Ovary (tissue), 9 donors: ENCODE measurements around the gene CCDC175. TPM values are rescaled to one million over a fixed set of nuclear protein-coding genes. Genes with fewer than 3 reads are reported as not detected.

Experiments
- DNase-seq, 5 donors: peaks; one replicate each; pipeline ENCODE4 v3.0.0-alpha.2; 2019 to 2020
- H3K27ac ChIP-seq, 2 donors: fragments of 200-600 bp; one replicate each; pipeline versions ENCODE4 v1.5.1 to v1.8.0; 2019 to 2022
- H3K27me3 ChIP-seq: fragments of 200-600 bp; one replicate; pipeline ENCODE4 v1.8.0; 2022
- H3K36me3 ChIP-seq: fragments of 200-600 bp; sonication (generic); one replicate; pipeline ENCODE4 v1.5.1; 2019
- H3K4me1 ChIP-seq: one replicate; pipeline ENCODE4 v1.8.1; 2013; ENCODE audit warnings: mild to moderate bottlenecking, moderate library complexity; ENCODE audit not compliant: insufficient read depth
- H3K4me3 ChIP-seq: fragments of 200-600 bp; sonication (generic); one replicate; pipeline ENCODE4 v1.5.1; 2017
- H3K9me3 ChIP-seq, 2 donors: fragments of 200-600 bp in 1 of 2; sonication (generic) in 1 of 2; one replicate each; pipeline versions ENCODE4 v1.5.1 to v1.8.1; 2013 to 2019; ENCODE audit warnings: mild to moderate bottlenecking in 1 of 2, moderate library complexity in 1 of 2
- CTCF ChIP-seq, 3 donors: fragments of 450-650 bp in 2 of 3; fragments of 200-600 bp in 1 of 3; IDR thresholded peaks; one replicate each; pipeline versions ENCODE4 v1.5.1 to v1.8.0; 2016 to 2022; ENCODE audit warnings: antibody characterized with exemption in 3 of 3, mild to moderate bottlenecking in 1 of 3
- EP300 ChIP-seq: sonication (generic); formaldehyde crosslinking; IDR thresholded peaks from one replicate; pipeline ENCODE4 v1.6.1; 2017; ENCODE audit warnings: antibody characterized with exemption
- POLR2A ChIP-seq: fragments of 450-650 bp; IDR thresholded peaks from one replicate; pipeline ENCODE4 v1.6.1; 2017; ENCODE audit warnings: antibody characterized with exemption, mild to moderate bottlenecking, moderate library complexity
- WGBS, 3 donors: extraction: QIAGEN DNeasy Blood & Tissue Kit in 1 of 3; methylation state at CpG; one replicate each; pipeline versions ENCODE4 v1.1.5 to v1.1.7; 2013 to 2017; 5-methylcytosine and 5-hydroxymethylcytosine counted together
- intact Hi-C, 4 donors: fragments of 100-400 bp; cut with DNase I; formaldehyde crosslinking; loops; one replicate each; pipeline versions ENCODE4 v1.11.0 to v1.15.1; 2022 to 2023
- polyA plus RNA-seq, 2 donors: library from polyadenylated mRNA; stranded (reverse); fragments of 200-250 nt in 1 of 2; fragments of 350-450 nt in 1 of 2; fragmentation: Illumina TruSeq in 1 of 2; extraction: RNeasy Lipid Tissue Mini Kit (QIAGEN cat#74804) in 1 of 2; gene quantifications; one replicate each; pipeline ENCODE4 v1.2.3, GENCODE V29; 2013 to 2014
- total RNA-seq, 7 donors: library from RNA; depleted of rRNA in 2 of 7; stranded (reverse); fragments of >200 nt in 2 of 7; fragmentation: NEBNext Ultra II Directional in 3 of 7; extraction: Animal tissue kit (Norgen Biotek cat#: 25700) in 3 of 7; gene quantifications; one replicate each; pipeline versions ENCODE4 v1.1.0 to v1.2.4, GENCODE V29; 2016 to 2023
- donor health status: DM: no; HTN: no; CAD: no; lungs with moderate emphysema.
- donor health status: DM: no; HTN: no; CAD: no.
- donor health status: Bipolar disorder and iron deficiency.
- donor health status: DM: yes; HTN: yes; CAD: no.
- donor health status: DM: no; HTN: no; CAD: no.
- donor health status: DM: yes; HTN: yes; CAD: no.

Gene CCDC175
- total and polyA plus RNA-seq, 9 donors: 0.34 TPM; not detected in 8

- Histone ChIP-seq H3K27me3 (no peaks in the 10 kb centered on the region), H3K4me1 (no peaks in the 10 kb centered on the region), H3K9me3 (no peaks in the 10 kb centered on the region), H3K27ac (no peak overlapping the region), H3K36me3 (no peaks in the 10 kb centered on the region), H3K4me3 (no peak overlapping the region)
- DNase-seq: peak in 1 of 5 donors; percentile 37
- intact Hi-C loops: no loop called here
- TF ChIP-seq EP300 (no peak), POLR2A (no peak), CTCF (IDR thresholded peaks at IDR 0.05) (no peak)
These were observed 69.4 kb downstream of the CCDC175 start for GRCh38 chr14:59507063-59507751.

GRCh38 chr14:59503256-59503655 is 73.4 kb downstream of the CCDC175 start:
- no peaks in the 10 kb centered on the region for H3K36me3 ChIP-seq
- DNase-seq: no peak
- 71 to 91% (median 81%) methylated on average over 4 of the region's 4 CpGs for WGBS, 3 donors
- TF ChIP-seq POLR2A: no peak
- no peak overlapping the region for H3K4me3 ChIP-seq
- no peaks in the 10 kb centered on the region for H3K27me3 ChIP-seq
- H3K27ac ChIP-seq: no peak overlapping the region
- H3K9me3 ChIP-seq: no peaks in the 10 kb centered on the region
- H3K4me1 ChIP-seq: no peaks in the 10 kb centered on the region
- intact Hi-C loops: no loop called here

GRCh38 chr14:59500732-59501131 is 75.9 kb downstream of the CCDC175 start:
- no peaks in the 10 kb centered on the region for H3K9me3 ChIP-seq
- intact Hi-C loops: no loop called here
- no peak for DNase-seq
- H3K27me3 ChIP-seq: no peaks in the 10 kb centered on the region
- no peak overlapping the region for H3K27ac ChIP-seq
- TF ChIP-seq EP300 (no peak), CTCF (IDR thresholded peaks at IDR 0.05) (no peak), POLR2A (no peak)
- no peak overlapping the region for H3K4me3 ChIP-seq
- H3K4me1 ChIP-seq: no peaks in the 10 kb centered on the region
- 71 to 72% (median 72%) methylated on average over 3 of the region's 3 CpGs for WGBS, 3 donors
- H3K36me3 ChIP-seq: no peaks in the 10 kb centered on the region

- H3K9me3 ChIP-seq: no peaks in the 10 kb centered on the region
- no peaks in the 10 kb centered on the region for H3K27me3 ChIP-seq
- no peak for DNase-seq
- H3K4me3 ChIP-seq: no peak overlapping the region
- TF ChIP-seq EP300 (no peak), CTCF (IDR thresholded peaks at IDR 0.05) (no peak), POLR2A (no peak)
- H3K36me3 ChIP-seq: no peaks in the 10 kb centered on the region
- no peaks in the 10 kb centered on the region for H3K4me1 ChIP-seq
- 43 to 78% (median 50%) methylated on average over 1 of the region's 1 CpG for WGBS, 3 donors
- no peak overlapping the region for H3K27ac ChIP-seq
- intact Hi-C loops: no loop called here
These were observed 84.2 kb downstream of the CCDC175 start for GRCh38 chr14:59492384-59492783.

GRCh38 chr14:59490756-59491155 is 85.9 kb downstream of the CCDC175 start:
- 92 to 98% (median 94%) methylated on average over 3 of the region's 3 CpGs for WGBS, 3 donors
- no peaks in the 10 kb centered on the region for H3K9me3 ChIP-seq
- DNase-seq: no peak
- no peaks in the 10 kb centered on the region for H3K27me3 ChIP-seq
- H3K4me3 ChIP-seq: no peak overlapping the region
- no peaks in the 10 kb centered on the region for H3K36me3 ChIP-seq
- intact Hi-C loops: no loop called here
- TF ChIP-seq POLR2A: no peak
- H3K4me1 ChIP-seq: peaks cover 3% of the 10 kb centered on the region
- H3K27ac ChIP-seq: no peak overlapping the region
